Natural killer cell (primary cell): ENCODE results near the gene GCNT3. TPM values are rescaled to one million over a fixed set of nuclear protein-coding genes. Genes with fewer than 3 reads are reported as not detected.

Experiments
- ATAC-seq, 3 donors: fragments of 150-1000 bp in 2 of 3; fragments of 200-7000 bp in 1 of 3; cut with Tn5 transposase; 1 replicate in 1 of 3; 2 replicates in 2 of 3; pipeline ENCODE4 v1.10.0; 2021; ENCODE audit warnings: mild to moderate bottlenecking in 2 of 3, moderate library complexity in 2 of 3
- DNase-seq, 2 donors: peaks; one replicate each; pipeline versions ENCODE4 v3.0.0 to v3.0.0-alpha.2; 2013 to 2021; ENCODE audit warnings: mixed read lengths in 1 of 2
- H3K27ac ChIP-seq: one replicate; pipeline ENCODE4 v1.5.1; 2013; ENCODE audit warnings: mild to moderate bottlenecking, low read length
- H3K27me3 ChIP-seq: one replicate; pipeline ENCODE4 v1.6.1; 2013; ENCODE audit warnings: low read length; ENCODE audit not compliant: control insufficient read depth, insufficient read depth
- H3K36me3 ChIP-seq: one replicate; pipeline ENCODE4 v1.6.1; 2013; ENCODE audit warnings: low read length; ENCODE audit not compliant: control insufficient read depth, insufficient read depth
- H3K4me1 ChIP-seq: one replicate; pipeline ENCODE4 v1.6.1; 2013; ENCODE audit warnings: low read length; ENCODE audit not compliant: control insufficient read depth, insufficient read depth
- H3K4me3 ChIP-seq: one replicate; pipeline ENCODE4 v1.5.1; 2013; ENCODE audit warnings: low read length
- H3K9me3 ChIP-seq: one replicate; pipeline ENCODE4 v1.6.1; 2013; ENCODE audit warnings: low read length; ENCODE audit not compliant: control insufficient read depth, insufficient read depth
- H3K27ac Mint-ChIP-seq, 2 donors: one replicate each; pipeline ENCODE4 v1.8.0; 2022; ENCODE audit warnings: mild to moderate bottlenecking in 2 of 2, mixed read lengths in 2 of 2, moderate library complexity in 1 of 2
- H3K27me3 Mint-ChIP-seq, 2 donors: one replicate each; pipeline ENCODE4 v1.8.0; 2022; ENCODE audit warnings: low read depth in 2 of 2, mixed read lengths in 2 of 2
- H3K36me3 Mint-ChIP-seq: one replicate; pipeline ENCODE4 v1.8.0; 2022; ENCODE audit warnings: mixed read lengths
- H3K4me1 Mint-ChIP-seq, 2 donors: one replicate each; pipeline ENCODE4 v1.8.0; 2022; ENCODE audit warnings: mixed read lengths in 2 of 2
- H3K4me3 Mint-ChIP-seq: one replicate; pipeline ENCODE4 v1.8.0; 2022; ENCODE audit warnings: mild to moderate bottlenecking, moderate library complexity, mixed read lengths
- H3K9me3 Mint-ChIP-seq, 2 donors: one replicate each; pipeline ENCODE4 v1.8.0; 2022; ENCODE audit warnings: mixed read lengths in 2 of 2
- WGBS: methylation state at CpG from one replicate; pipeline ENCODE4 v1.1.7; 2013; ENCODE audit warnings: missing lambda C conversion rate; ENCODE audit not compliant: insufficient coverage; 5-methylcytosine and 5-hydroxymethylcytosine counted together
- intact Hi-C: fragments of 100-400 bp; cut with micrococcal nuclease; formaldehyde crosslinking; loops from one replicate; pipeline ENCODE4 v1.14.2; 2022
- total RNA-seq, 4 donors: library from RNA; stranded (reverse); fragments of 120-200 nt in 1 of 4; gene quantifications; one replicate each; pipeline versions ENCODE4 v1.2.3 to v1.2.4, GENCODE V29; 2013 to 2022
- TF ChIP-seq, protein P1 (sequence below): fragments of 200-600 bp; IDR thresholded peaks from one replicate; pipeline ENCODE4 v1.8.0; 2022; ENCODE audit warnings: antibody characterized with exemption

The GCNT3 gene
- total RNA-seq, 3 donors from 2014 or later (not counting 1 experiment from before 2014, with no cell fraction given): not detected

DNA sequence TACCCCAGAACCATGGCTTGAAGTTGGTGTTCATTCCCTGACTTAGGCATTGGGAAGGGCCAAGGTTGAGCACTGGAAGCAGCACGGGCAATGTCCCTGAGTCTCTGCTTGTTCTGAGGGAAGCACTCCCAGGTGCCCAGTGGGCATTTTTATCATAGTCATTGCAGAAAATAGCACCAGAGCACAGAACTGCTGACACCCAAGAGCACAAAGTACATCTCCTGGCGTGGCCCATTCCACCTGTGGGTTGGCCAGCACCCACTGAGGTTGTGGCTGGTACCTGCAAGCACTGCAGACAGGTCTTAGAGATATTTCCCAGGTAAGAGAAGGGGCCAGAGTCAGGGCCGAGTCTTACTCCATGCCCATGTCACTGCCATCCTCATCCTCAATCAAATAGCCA is 28.5 kb upstream of the GCNT3 start:
- Histone ChIP-seq H3K36me3 (no peaks in the 10 kb centered on the region), H3K4me3 (no peak overlapping the region), H3K27ac (no peak overlapping the region), H3K27me3 (no peaks in the 10 kb centered on the region), H3K9me3 (no peaks in the 10 kb centered on the region), H3K4me1 (no peaks in the 10 kb centered on the region)
- no peak for DNase-seq
- WGBS: 78% methylated on average over 2 of the region's 3 CpGs
- no peaks in the 10 kb centered on the region for H3K36me3 Mint-ChIP-seq
- peaks cover 3 to 32% of the 10 kb centered on the region in 2 donors for H3K27me3 Mint-ChIP-seq
- TF ChIP-seq, protein P1, sequence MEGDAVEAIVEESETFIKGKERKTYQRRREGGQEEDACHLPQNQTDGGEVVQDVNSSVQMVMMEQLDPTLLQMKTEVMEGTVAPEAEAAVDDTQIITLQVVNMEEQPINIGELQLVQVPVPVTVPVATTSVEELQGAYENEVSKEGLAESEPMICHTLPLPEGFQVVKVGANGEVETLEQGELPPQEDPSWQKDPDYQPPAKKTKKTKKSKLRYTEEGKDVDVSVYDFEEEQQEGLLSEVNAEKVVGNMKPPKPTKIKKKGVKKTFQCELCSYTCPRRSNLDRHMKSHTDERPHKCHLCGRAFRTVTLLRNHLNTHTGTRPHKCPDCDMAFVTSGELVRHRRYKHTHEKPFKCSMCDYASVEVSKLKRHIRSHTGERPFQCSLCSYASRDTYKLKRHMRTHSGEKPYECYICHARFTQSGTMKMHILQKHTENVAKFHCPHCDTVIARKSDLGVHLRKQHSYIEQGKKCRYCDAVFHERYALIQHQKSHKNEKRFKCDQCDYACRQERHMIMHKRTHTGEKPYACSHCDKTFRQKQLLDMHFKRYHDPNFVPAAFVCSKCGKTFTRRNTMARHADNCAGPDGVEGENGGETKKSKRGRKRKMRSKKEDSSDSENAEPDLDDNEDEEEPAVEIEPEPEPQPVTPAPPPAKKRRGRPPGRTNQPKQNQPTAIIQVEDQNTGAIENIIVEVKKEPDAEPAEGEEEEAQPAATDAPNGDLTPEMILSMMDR: no peak
- intact Hi-C loops: no loop called here
- H3K9me3 Mint-ChIP-seq: no peaks in the 10 kb centered on the region
- H3K4me1 Mint-ChIP-seq: no peaks in the 10 kb centered on the region
- no peak overlapping the region for H3K4me3 Mint-ChIP-seq
- no peak overlapping the region for H3K27ac Mint-ChIP-seq
- no peak for ATAC-seq

DNA sequence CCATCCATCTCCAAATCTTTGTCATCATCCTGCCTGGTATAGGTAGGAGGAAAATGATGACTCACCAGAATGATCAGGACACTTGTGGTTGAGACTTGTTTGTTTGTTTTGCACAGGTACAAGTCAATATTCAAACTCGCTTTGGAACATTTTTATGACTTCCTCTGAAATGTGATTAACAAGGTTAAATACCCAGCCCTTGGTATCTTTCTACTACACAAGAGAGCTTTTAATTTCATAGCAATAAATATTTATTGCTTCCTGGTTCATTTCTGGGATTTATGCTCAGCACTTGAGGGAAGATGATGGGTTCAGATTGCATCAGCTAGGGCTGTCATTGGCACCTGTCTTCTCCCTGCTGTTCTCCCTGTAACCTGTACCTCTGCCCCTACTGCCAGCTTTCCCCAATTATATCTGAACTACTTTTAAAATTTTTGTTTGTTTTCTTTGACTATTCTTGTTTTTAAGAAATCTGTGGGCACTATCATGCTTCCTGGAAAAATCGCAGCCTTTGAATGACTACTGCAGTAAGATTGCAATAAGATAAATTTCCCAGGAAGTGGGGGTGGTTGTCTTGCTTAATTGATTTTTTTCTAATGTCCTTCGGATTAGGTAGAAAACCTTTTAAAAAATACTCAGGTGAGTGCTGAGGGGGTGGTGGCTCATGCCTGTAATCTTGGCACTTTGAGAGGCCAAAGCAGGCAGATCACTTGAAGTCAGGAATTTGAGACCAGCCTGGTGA is 24.3 kb upstream of the GCNT3 start:
- no peak overlapping the region for H3K4me3 ChIP-seq
- Mint-ChIP-seq H3K27ac (no peak overlapping the region), H3K36me3 (no peaks in the 10 kb centered on the region), H3K4me1 (peaks cover 0 to 6% of the 10 kb centered on the region in 2 donors), H3K27me3 (peaks cover 4 to 26% of the 10 kb centered on the region in 2 donors), H3K9me3 (no peaks in the 10 kb centered on the region), H3K4me3 (no peak overlapping the region)
- H3K36me3 ChIP-seq: no peaks in the 10 kb centered on the region
- WGBS: 52% methylated on average over 3 of the region's 3 CpGs
- H3K27me3 ChIP-seq: peaks cover 2% of the 10 kb centered on the region
- ATAC-seq (no peak), DNase-seq (no peak)
- H3K9me3 ChIP-seq: no peaks in the 10 kb centered on the region
- intact Hi-C loops: no loop called here
- TF ChIP-seq, protein P1: no peak
- H3K27ac ChIP-seq: no peak overlapping the region
- H3K4me1 ChIP-seq: no peaks in the 10 kb centered on the region

DNA sequence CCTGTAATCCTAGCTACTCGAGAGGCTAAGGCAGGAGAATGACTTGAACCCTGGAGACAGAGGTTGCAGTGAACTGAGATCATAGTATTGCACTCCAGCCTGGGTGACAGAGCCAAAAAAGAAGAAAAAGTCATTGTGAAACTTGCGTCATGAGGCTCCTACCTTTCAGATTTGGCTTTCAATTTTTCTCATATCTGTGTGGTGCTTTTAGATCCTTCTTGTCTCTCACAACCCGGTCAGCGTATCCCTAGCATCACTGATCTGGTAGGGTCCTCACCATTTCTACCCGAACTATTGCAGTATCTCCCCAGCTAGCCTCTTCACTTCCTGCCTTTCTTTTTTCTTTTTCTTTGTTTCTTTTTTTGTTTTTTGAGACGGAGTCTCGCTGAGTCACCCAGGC is 21.6 kb upstream of the GCNT3 start:
- no peaks in the 10 kb centered on the region for H3K9me3 ChIP-seq
- ATAC-seq: no peak
- H3K36me3 Mint-ChIP-seq: no peaks in the 10 kb centered on the region
- no peak overlapping the region for H3K27ac Mint-ChIP-seq
- intact Hi-C loops: no loop called here
- H3K4me3 ChIP-seq: no peak overlapping the region
- peaks cover 0 to 6% of the 10 kb centered on the region in 2 donors for H3K4me1 Mint-ChIP-seq
- TF ChIP-seq, protein P1: no peak
- 65% methylated on average over 7 of the region's 7 CpGs for WGBS
- H3K27ac ChIP-seq: no peak overlapping the region
- peaks cover 2% of the 10 kb centered on the region for H3K27me3 ChIP-seq
- H3K9me3 Mint-ChIP-seq: no peaks in the 10 kb centered on the region
- no peak overlapping the region for H3K4me3 Mint-ChIP-seq
- no peaks in the 10 kb centered on the region for H3K36me3 ChIP-seq
- no peaks in the 10 kb centered on the region for H3K4me1 ChIP-seq
- peaks cover 9 to 21% of the 10 kb centered on the region in 2 donors for H3K27me3 Mint-ChIP-seq
- DNase-seq: no peak

DNA sequence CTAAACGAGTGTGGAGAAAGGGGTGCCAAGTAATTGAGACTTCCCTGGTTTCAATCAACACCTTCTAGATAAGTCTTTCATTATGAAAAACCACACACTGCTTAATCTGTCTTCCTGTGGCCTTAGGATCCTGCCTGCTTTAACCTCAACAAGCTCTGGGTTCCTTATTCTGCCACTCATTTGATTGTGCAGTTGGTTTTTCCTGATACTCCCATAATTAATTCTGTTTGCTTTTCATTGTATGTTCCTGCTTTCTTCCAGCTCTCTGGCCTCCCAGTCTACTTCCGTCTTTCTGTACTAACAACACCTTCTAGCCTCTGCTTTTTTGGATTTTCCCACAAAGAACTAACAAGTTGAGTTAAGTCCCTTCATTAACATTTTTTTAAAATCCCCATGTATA is 20.2 kb upstream of the GCNT3 start:
- H3K4me3 Mint-ChIP-seq: no peak overlapping the region
- no peaks in the 10 kb centered on the region for H3K36me3 ChIP-seq
- H3K9me3 Mint-ChIP-seq: no peaks in the 10 kb centered on the region
- DNase-seq (no peak), ATAC-seq (no peak)
- peaks cover 0 to 6% of the 10 kb centered on the region in 2 donors for H3K4me1 Mint-ChIP-seq
- no peak overlapping the region for H3K27ac ChIP-seq
- 21% methylated on average over 1 of the region's 2 CpGs for WGBS
- intact Hi-C loops: no loop called here
- no peak overlapping the region for H3K4me3 ChIP-seq
- H3K4me1 ChIP-seq: no peaks in the 10 kb centered on the region
- H3K9me3 ChIP-seq: no peaks in the 10 kb centered on the region
- H3K27me3 ChIP-seq: peaks cover 2% of the 10 kb centered on the region
- TF ChIP-seq, protein P1: no peak
- peaks cover 10 to 31% of the 10 kb centered on the region in 2 donors for H3K27me3 Mint-ChIP-seq
- no peak overlapping the region for H3K27ac Mint-ChIP-seq
- no peaks in the 10 kb centered on the region for H3K36me3 Mint-ChIP-seq
